ENCODE data around the gene NRCAM. TPM values are rescaled to one million over a fixed set of nuclear protein-coding genes. Genes with fewer than 3 reads are reported as not detected.

NRCAM gene
- total and polyA plus RNA-seq, 2 of the 13 experiments (the other 11 are each of a cell fraction or from before 2014, with no cell fraction given), result 0.31 to 0.33 TPM

- ChIA-PET POLR2A (no interaction called here), CTCF (ENCODE audit: low intra/inter-chr PET ratio, low total read pairs) (no interaction called here)
- H3K36me3 ChIP-seq (replicated peaks in 1 of 2; ENCODE audit: control insufficient read depth in 1 of 2, insufficient read depth in 2 of 2, low read length in 2 of 2), result no peaks in the 10 kb centered on the region
- no TSS peak for BruUV-seq (replicated peaks)
- no peaks in the 10 kb centered on the region for H3K9me3 ChIP-seq (ENCODE audit: low read length)
- H3K4me1 ChIP-seq (ENCODE audit: insufficient read depth, low read length), result no peaks in the 10 kb centered on the region
- H3K27ac ChIP-seq (ENCODE audit: extremely low read length, insufficient read depth, low read length), result no peak overlapping the region
- H3K4me3 ChIP-seq (replicated peaks in 1 of 3; ENCODE audit: insufficient read depth in 1 of 3, low read depth in 2 of 3, low read length in 3 of 3), result no peak overlapping the region
- DNase-seq (ENCODE audit: low spot score), result no peak
- no peaks in the 10 kb centered on the region; a peak in 1 of 5 replicates for H3K27me3 ChIP-seq (ENCODE audit: control insufficient read depth in 1 of 2, insufficient read depth in 2 of 2, low read length in 2 of 2)
- no peak for ATAC-seq
- no peak overlapping the region for H2AFZ ChIP-seq (ENCODE audit: low read length)
- no peaks in the 10 kb centered on the region for H4K20me1 ChIP-seq (ENCODE audit: insufficient read depth, low read length)
- no peak for TF ChIP-seq ZNF318 (CRISPR knock-in tag; IDR thresholded peaks at IDR 0.05)
- TF ChIP-seq RFX3 (CRISPR knock-in tag; IDR thresholded peaks at IDR 0.05), result no peak
- no peak for TF ChIP-seq STAT6 (CRISPR knock-in tag; IDR thresholded peaks at IDR 0.05; ENCODE audit: borderline replicate concordance)
- no peak overlapping the region for H3K4me2 ChIP-seq (ENCODE audit: low read depth, low read length)
- H3K9ac ChIP-seq (ENCODE audit: insufficient read depth, low read depth, low read length), result no peak overlapping the region
- intact Hi-C loops (cut with micrococcal nuclease; ENCODE audit: unreplicated experiment) (no loop called here), in situ Hi-C loops (cut with HindIII; ENCODE audit: extremely low pct_ligation_motif_present, low pct_unique_long_range_greater_than_20kb) (no loop called here)
- FAIRE-seq, result no peak
- no peaks in the 10 kb centered on the region for H3K79me2 ChIP-seq (ENCODE audit: insufficient read depth, low read length)
Observed at GRCh38 chr7:108376206-108376605, 80.0 kb downstream of the NRCAM start.

Measured in HepG2 (cell line).